ENCODE results near the gene CADM1. TPM values are rescaled to one million over a fixed set of nuclear protein-coding genes. Genes with fewer than 3 reads are reported as not detected.
A peak's percentile ranks its signal among the peaks of the same experiment; 100 is the strongest.

Gene CADM1
- total RNA-seq, 1 experiment from 2014 or later = 15.5 TPM

- no peak for DNase-seq
These were observed 238.1 kb downstream of the CADM1 start for GRCh38 chr11:115266066-115266639.

DNA sequence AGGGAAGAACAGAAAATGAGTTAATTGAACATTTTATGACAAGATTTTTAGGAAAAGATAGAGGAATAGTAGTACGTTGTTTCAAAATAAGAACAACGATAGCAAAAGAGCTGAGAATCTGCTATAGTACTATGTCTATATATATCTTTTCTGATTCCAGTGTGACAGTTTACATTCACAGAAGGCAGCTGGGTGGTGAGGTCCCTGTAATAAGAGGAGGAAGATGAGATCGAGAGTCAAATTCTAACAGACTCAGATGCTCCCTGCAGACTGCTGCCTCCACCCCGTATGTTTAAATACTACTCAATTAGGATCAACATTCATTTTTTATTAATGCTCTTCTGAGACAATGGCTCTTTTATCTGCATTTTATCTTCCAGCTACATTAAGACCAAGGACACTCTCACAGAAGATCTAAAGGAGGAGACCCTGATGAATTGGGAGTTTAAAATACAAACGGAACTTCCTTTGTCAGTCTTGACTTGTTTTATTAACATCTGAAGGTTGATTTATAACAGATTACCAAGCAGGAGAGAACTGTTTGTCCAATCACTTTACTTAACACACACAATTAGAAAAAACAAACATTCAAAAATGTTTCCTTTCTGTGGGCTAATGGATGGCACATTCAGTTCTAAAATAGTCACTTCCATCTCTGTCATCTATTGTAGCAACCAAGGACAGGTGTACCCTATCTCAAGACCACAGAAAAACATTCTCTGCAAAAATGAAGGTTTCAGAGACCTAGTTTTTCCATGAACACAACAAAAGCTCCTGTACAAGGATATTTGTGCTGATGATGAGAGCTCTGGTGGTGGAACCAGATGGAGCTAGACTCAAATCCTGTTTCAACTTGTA lies 240.2 kb downstream of the CADM1 start:
- Histone ChIP-seq H3K36me3 (replicated peaks; ENCODE audit: control insufficient read depth, insufficient read depth, low read length) (no peaks in the 10 kb centered on the region), H3K27me3 (ENCODE audit: control insufficient read depth, insufficient read depth, low read length) (no peaks in the 10 kb centered on the region), H3K4me3 (ENCODE audit: insufficient read depth, low read depth, low read length) (no peak overlapping the region)
- DNase-seq = no peak

More at GRCh38 chr11:115266066-115266639, 238.1 kb downstream of the CADM1 start:
- Histone ChIP-seq H3K4me3 (ENCODE audit: insufficient read depth, low read depth, low read length) (no peak overlapping the region), H3K36me3 (replicated peaks; ENCODE audit: control insufficient read depth, insufficient read depth, low read length) (no peaks in the 10 kb centered on the region), H3K27me3 (ENCODE audit: control insufficient read depth, insufficient read depth, low read length) (no peaks in the 10 kb centered on the region)

GRCh38 chr11:115258216-115258615 lies 246.0 kb downstream of the CADM1 start:
- H3K27me3 ChIP-seq (ENCODE audit: control insufficient read depth, insufficient read depth, low read length) = no peaks in the 10 kb centered on the region
- DNase-seq = no peak
- H3K36me3 ChIP-seq (replicated peaks; ENCODE audit: control insufficient read depth, insufficient read depth, low read length) = no peaks in the 10 kb centered on the region
- H3K4me3 ChIP-seq (ENCODE audit: insufficient read depth, low read depth, low read length) = no peak overlapping the region

DNA sequence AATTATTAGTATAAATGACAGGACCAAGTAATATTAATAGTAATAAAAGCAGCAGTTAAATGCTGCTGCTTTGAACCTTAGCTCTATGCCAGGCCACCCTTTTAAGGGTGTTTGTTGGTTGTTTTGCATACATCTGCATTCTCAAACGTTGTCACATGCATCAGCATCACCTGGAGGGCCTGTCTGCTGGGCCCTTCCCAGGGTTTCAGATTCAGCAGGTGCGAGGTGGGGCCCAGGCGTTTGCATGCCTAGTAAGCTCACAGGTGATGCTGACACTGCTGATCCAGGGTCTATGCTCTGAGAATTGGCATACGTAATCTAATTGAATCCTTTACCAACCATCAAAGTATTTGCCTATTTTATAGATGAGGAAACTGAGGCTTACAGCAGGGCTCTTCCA lies 246.5 kb downstream of the CADM1 start:
- peak; percentile 51 for DNase-seq
- no peaks in the 10 kb centered on the region for H3K36me3 ChIP-seq (replicated peaks; ENCODE audit: control insufficient read depth, insufficient read depth, low read length)
- no peaks in the 10 kb centered on the region for H3K27me3 ChIP-seq (ENCODE audit: control insufficient read depth, insufficient read depth, low read length)
- no peak overlapping the region for H3K4me3 ChIP-seq (ENCODE audit: insufficient read depth, low read depth, low read length)

DNA sequence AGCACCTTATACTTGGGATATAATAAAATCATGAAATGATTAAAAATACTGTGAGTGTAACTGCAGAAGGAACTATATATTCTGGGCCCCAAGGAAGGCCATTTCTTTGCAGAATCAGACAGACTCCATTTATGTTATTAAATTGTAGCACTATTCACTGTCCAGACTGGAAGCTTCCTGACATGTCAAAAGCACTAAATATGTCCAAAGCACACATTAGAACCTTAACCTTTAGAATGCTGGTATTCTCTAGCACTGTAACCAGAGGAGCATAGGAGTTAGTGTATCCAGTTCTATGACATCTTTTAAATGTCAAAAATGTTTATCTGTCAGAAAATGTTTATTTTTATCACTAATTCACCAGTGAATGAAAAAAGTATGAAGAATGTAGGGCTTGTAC lies 246.9 kb downstream of the CADM1 start:
- no peak overlapping the region for H3K4me3 ChIP-seq (ENCODE audit: insufficient read depth, low read depth, low read length)
- no peaks in the 10 kb centered on the region for H3K27me3 ChIP-seq (ENCODE audit: control insufficient read depth, insufficient read depth, low read length)
- DNase-seq = no peak

DNA sequence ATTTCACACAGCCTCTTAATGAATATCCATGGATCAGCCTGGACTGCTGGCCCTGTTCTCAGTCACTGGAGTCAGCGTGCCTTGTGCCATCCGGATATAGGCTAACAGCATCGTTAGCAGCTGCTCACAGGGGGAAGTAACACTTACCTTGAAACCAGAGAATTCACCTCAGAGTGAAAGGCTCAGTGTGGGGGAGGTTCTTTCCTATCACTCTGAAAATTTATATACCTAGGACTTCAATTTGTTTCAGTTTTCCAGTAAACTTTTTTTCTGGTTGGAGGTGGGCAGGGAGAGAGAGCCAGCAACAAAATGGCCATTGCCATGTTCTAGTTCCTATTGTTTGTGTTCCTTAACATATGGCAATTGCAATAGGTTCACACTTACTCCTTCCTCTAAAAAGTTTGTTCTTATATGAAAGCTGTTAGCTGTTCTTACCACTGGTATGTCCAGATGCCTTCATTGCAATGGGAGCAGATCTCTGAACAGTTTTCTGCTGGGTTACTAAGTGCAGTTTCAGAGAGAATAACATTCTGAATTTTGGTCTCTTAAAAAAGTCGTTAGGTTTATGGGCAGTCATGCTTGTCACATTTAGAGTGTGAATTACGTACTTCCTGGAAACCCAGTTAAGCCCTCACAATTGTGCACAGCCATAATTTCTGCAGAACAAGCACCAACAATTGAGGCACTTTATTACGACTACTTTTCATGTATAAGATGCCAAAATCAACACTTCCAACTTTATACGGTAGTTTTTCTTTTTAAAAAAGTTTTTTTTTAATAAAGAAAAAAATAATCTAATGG lies 247.6 kb downstream of the CADM1 start:
- Histone ChIP-seq H3K4me3 (ENCODE audit: insufficient read depth, low read depth, low read length) (no peak overlapping the region), H3K27me3 (ENCODE audit: control insufficient read depth, insufficient read depth, low read length) (no peaks in the 10 kb centered on the region), H3K36me3 (replicated peaks; ENCODE audit: control insufficient read depth, insufficient read depth, low read length) (no peaks in the 10 kb centered on the region)
- peak; percentile 27 for DNase-seq

More for the DNA sequence above, 246.9 kb downstream of the CADM1 start:
- no peaks in the 10 kb centered on the region for H3K36me3 ChIP-seq (replicated peaks; ENCODE audit: control insufficient read depth, insufficient read depth, low read length)

GRCh38 chr11:115255006-115255762 lies 249.0 kb downstream of the CADM1 start:
- Histone ChIP-seq H3K27me3 (ENCODE audit: control insufficient read depth, insufficient read depth, low read length) (no peaks in the 10 kb centered on the region), H3K4me3 (ENCODE audit: insufficient read depth, low read depth, low read length) (no peak overlapping the region), H3K36me3 (replicated peaks; ENCODE audit: control insufficient read depth, insufficient read depth, low read length) (no peaks in the 10 kb centered on the region)
- DNase-seq = no peak

DNA sequence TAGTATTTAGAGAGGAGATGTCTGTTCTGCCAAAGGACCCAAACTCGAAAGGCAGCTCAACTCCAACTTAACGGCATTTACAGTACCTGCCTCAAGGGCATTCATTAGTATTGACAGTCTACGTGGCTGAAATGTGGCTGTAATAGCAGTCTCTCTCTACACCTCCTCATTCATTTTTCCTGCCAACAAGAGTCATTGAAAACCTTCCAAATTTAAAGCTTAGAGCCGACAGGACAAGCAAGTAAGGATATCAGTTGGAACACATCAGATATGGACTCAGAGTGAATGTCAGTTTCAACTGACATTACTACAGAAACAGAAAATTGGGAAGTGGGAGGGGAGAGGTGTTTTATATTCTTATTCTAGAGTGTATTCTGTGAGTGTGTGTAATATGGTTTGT lies 253.1 kb downstream of the CADM1 start:
- H3K27me3 ChIP-seq (ENCODE audit: control insufficient read depth, insufficient read depth, low read length) = no peaks in the 10 kb centered on the region
- DNase-seq = no peak
- no peaks in the 10 kb centered on the region for H3K36me3 ChIP-seq (replicated peaks; ENCODE audit: control insufficient read depth, insufficient read depth, low read length)
- H3K4me3 ChIP-seq (ENCODE audit: insufficient read depth, low read depth, low read length) = no peak overlapping the region

DNA sequence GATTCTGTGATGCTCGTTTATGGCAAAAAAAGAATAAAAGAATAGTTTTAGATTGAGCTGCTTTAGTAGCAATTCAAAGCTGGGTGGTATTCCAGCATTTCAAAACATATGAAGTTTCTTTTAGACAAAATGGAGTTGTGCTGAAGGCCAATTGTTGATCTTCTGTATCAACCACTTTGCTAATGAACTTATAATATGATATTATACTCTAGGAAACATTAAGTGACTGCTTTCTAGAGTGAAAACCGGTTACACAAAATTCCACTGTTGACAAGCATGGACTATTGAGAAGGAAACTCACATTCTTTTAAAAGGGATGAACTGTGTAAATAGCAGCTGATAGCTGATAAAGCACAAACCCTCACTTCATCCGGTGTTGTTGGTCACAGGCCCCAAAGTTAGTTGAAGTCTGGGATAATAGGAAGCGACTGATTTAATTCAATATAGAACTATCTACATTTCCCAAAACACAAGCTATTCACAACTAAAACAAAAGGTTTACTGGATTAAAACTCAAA lies 255.1 kb downstream of the CADM1 start:
- H3K36me3 ChIP-seq (replicated peaks; ENCODE audit: control insufficient read depth, insufficient read depth, low read length) = no peaks in the 10 kb centered on the region
- DNase-seq = no peak
- no peak overlapping the region for H3K4me3 ChIP-seq (ENCODE audit: insufficient read depth, low read depth, low read length)
- H3K27me3 ChIP-seq (ENCODE audit: control insufficient read depth, insufficient read depth, low read length) = no peaks in the 10 kb centered on the region

DNA sequence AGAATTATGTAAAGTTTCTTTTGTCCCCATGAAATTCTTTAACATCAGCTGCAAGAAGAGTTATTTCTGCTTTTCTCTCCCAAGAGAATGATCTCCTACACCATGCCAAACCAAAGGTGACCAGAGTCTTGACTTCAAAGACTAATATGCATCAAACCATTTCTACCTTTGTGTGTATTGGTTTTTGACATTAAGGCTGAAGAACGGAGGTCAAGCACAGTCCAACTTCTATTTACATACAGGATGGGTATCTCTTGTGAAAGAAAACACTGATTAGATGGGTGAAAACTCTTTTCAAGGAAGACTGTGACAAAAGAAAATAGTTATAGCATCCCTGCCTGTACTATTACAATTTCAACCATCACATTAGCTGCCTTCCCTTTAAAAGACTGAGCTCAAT lies 256.3 kb downstream of the CADM1 start:
- no peaks in the 10 kb centered on the region for H3K27me3 ChIP-seq (ENCODE audit: control insufficient read depth, insufficient read depth, low read length)
- H3K4me3 ChIP-seq (ENCODE audit: insufficient read depth, low read depth, low read length) = no peak overlapping the region

DNA sequence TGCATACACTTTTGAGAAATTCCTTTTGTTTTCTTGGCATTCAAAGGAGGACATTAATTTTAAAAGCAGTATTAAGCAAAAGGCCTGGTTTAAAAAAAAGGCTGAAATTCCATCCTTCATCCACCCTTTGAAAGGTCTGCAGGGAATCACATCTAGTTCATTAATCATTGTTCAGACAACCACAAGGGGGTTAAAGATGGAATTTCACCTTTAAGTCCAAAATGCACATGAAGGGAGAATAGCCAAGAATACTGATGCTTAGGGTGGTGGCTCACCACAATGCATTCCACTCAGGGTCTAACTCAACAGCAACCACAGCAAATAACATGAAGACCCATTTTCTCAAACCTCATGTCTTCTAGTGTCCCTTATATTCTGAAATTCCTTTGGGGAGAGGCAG lies 256.9 kb downstream of the CADM1 start:
- no peak for DNase-seq
- Histone ChIP-seq H3K4me3 (ENCODE audit: insufficient read depth, low read depth, low read length) (no peak overlapping the region), H3K36me3 (replicated peaks; ENCODE audit: control insufficient read depth, insufficient read depth, low read length) (no peaks in the 10 kb centered on the region), H3K27me3 (ENCODE audit: control insufficient read depth, insufficient read depth, low read length) (no peaks in the 10 kb centered on the region)

More for the DNA sequence above, 256.3 kb downstream of the CADM1 start:
- no peak for DNase-seq
- no peaks in the 10 kb centered on the region for H3K36me3 ChIP-seq (replicated peaks; ENCODE audit: control insufficient read depth, insufficient read depth, low read length)

DNA sequence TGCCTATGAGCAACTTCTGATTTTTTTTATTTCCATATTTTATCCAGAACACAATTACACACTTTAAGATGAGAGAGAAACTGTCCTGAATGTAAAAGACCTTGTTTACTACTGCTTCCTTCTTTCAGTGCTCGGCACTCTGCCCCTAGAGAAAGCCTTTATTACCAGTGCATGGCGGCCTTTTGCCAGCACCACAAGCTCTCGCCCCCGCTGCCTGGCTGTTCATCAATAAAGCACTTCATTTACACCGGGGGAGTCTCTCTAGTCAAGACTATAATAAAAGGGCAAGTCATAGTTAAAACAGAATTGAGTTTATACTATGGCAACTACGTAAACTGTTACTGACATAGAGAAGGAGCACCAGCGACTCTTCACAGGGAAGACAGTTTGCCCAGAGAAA lies 259.5 kb downstream of the CADM1 start:
- Histone ChIP-seq H3K4me3 (ENCODE audit: insufficient read depth, low read depth, low read length) (no peak overlapping the region), H3K36me3 (replicated peaks; ENCODE audit: control insufficient read depth, insufficient read depth, low read length) (no peaks in the 10 kb centered on the region)
- no peak for DNase-seq

GRCh38 chr11:115244296-115244695 lies 259.9 kb downstream of the CADM1 start:
- no peak for DNase-seq
- H3K4me3 ChIP-seq (ENCODE audit: insufficient read depth, low read depth, low read length) = no peak overlapping the region
- H3K27me3 ChIP-seq (ENCODE audit: control insufficient read depth, insufficient read depth, low read length) = no peaks in the 10 kb centered on the region
- no peaks in the 10 kb centered on the region for H3K36me3 ChIP-seq (replicated peaks; ENCODE audit: control insufficient read depth, insufficient read depth, low read length)

More for the DNA sequence above, 259.5 kb downstream of the CADM1 start:
- H3K27me3 ChIP-seq (ENCODE audit: control insufficient read depth, insufficient read depth, low read length) = no peaks in the 10 kb centered on the region

DNA sequence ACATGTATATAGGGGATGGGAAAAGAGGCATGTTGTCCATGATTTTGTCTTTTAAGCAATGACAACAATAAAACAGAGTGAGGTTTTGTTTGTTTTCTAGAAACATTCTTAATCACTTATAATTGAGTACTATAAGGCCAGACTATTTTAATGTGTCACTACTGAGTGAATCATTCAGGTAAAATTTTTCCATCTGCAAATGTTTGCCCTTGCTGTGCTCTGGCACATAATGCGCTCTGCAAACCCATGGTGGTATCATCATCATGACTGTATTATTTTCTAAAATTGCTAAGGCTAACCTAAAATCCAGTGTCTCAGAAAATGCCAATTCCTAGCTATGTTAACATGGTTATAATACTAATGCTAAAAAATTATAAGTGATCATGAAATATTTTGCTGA lies 261.2 kb downstream of the CADM1 start:
- Histone ChIP-seq H3K4me3 (ENCODE audit: insufficient read depth, low read depth, low read length) (no peak overlapping the region), H3K27me3 (ENCODE audit: control insufficient read depth, insufficient read depth, low read length) (no peaks in the 10 kb centered on the region), H3K36me3 (replicated peaks; ENCODE audit: control insufficient read depth, insufficient read depth, low read length) (no peaks in the 10 kb centered on the region)
- no peak for DNase-seq

Data from H7 (cell line).